Kidney (tissue), 14 donors: ENCODE measurements around the gene SGSM2. TPM values are rescaled to one million over a fixed set of nuclear protein-coding genes. Genes with fewer than 3 reads are reported as not detected.

ENCODE experiments used
- DNase-seq, 5 donors: peaks; one replicate each; pipeline ENCODE4 v3.0.0-alpha.2; 2013 to 2020
- FAIRE-seq: peaks from 2 replicates; lab custom pipeline; 2012; peaks lifted over from hg19 to GRCh38; lab: Jason Lieb, UNC
- H3K27ac ChIP-seq, 2 donors: one replicate each; pipeline ENCODE4 v1.7.0; 2013; ENCODE audit warnings: low read depth in 2 of 2, low read length in 2 of 2, inconsistent platforms in 1 of 2
- H3K27me3 ChIP-seq: one replicate; pipeline ENCODE4 v1.7.1; 2013; ENCODE audit warnings: low read length, inconsistent platforms; ENCODE audit not compliant: control insufficient read depth, insufficient read depth
- H3K36me3 ChIP-seq, 3 donors: one replicate each; pipeline versions ENCODE4 v1.7.0 to v1.7.1; 2013; ENCODE audit warnings: low read length in 3 of 3, control low read depth in 1 of 3, inconsistent platforms in 1 of 3; ENCODE audit not compliant: insufficient read depth in 3 of 3, control insufficient read depth in 2 of 3
- H3K4me1 ChIP-seq, 3 donors: one replicate each; pipeline versions ENCODE4 v1.7.0 to v1.7.1; 2013; ENCODE audit warnings: low read length in 3 of 3, inconsistent platforms in 1 of 3, low read depth in 1 of 3; ENCODE audit not compliant: control insufficient read depth in 2 of 3, insufficient read depth in 2 of 3
- H3K4me3 ChIP-seq, 3 donors: one replicate each; pipeline versions ENCODE4 v1.7.0 to v1.8.1; 2013; ENCODE audit warnings: low read length in 3 of 3, control low read depth in 1 of 3, inconsistent platforms in 1 of 3
- H3K9ac ChIP-seq, 3 donors: one replicate each; pipeline versions ENCODE4 v1.7.0 to v1.7.1; 2013; ENCODE audit warnings: low read length in 3 of 3, control low read depth in 1 of 3, inconsistent platforms in 1 of 3
- H3K9me3 ChIP-seq, 3 donors: one replicate each; pipeline versions ENCODE4 v1.7.0 to v1.7.1; 2013; ENCODE audit warnings: low read length in 3 of 3, control low read depth in 1 of 3, inconsistent platforms in 1 of 3; ENCODE audit not compliant: control insufficient read depth in 2 of 3, insufficient read depth in 1 of 3
- CTCF ChIP-seq: IDR thresholded peaks from 3 replicates; pipeline ENCODE4 v1.5.1; 2012; ENCODE audit warnings: mild to moderate bottlenecking, moderate library complexity, borderline replicate concordance; ENCODE audit not compliant: insufficient read depth; ENCODE audit errors: extremely low read depth
- intact Hi-C: fragments of 100-400 bp; cut with DNase I; formaldehyde crosslinking; loops from one replicate; pipeline ENCODE4 v1.11.1; 2022
- polyA plus RNA-seq: library from polyadenylated mRNA; stranded (reverse); fragments of 350-450 nt; fragmentation: Illumina TruSeq; extraction: RNeasy Lipid Tissue Mini Kit (QIAGEN cat#74804); gene quantifications from one replicate; pipeline ENCODE4 v1.2.3, GENCODE V29; 2014; ENCODE audit warnings: low read depth, low replicate concordance; ENCODE audit not compliant: insufficient read depth
- total RNA-seq: library from RNA; stranded (reverse); fragmentation: NEBNext Ultra II Directional; extraction: Animal tissue kit (Norgen Biotek cat#: 25700); gene quantifications from one replicate; pipeline ENCODE4 v1.2.1, GENCODE V29; 2021
- donor health status: control.
- donor health status: control.
- donor health status: control.
- donor health status: control.
- donor health status: control.
- donor health status: DM: yes; HTN: yes; CAD: no.
- donor health status: Normal renal cell carcinoma (clear cell type).

Gene SGSM2
- total and polyA plus RNA-seq, 2 donors from 2014 or later: 33.7 to 58.0 TPM

- DNase-seq (peak; percentile 92 to 97 (median 96)), FAIRE-seq (no peak)
- Histone ChIP-seq H3K9me3 (no peaks in the 10 kb centered on the region), H3K27ac (peak within 1 kb of the TSS; percentile 91 to 93), H3K4me1 (peaks cover 0 to 9% (median 6%) of the 10 kb centered on the region in 3 donors), H3K36me3 (peaks cover 20 to 27% (median 26%) of the 10 kb centered on the region in 3 donors), H3K9ac (peak within 1 kb of the TSS; percentile 81 to 83 (median 83)), H3K27me3 (no peaks in the 10 kb centered on the region), H3K4me3 (peak within 1 kb of the TSS; percentile 90 to 99 (median 94))
- peak; percentile 27 for TF ChIP-seq CTCF
- intact Hi-C loops: no loop called here
Measured at GRCh38 chr17:2336215-2336851, 968 bp upstream of the SGSM2 start, which contains the start of gene TSR1. TSR1 (minus strand) TSS chr17:2336457; CDS start chr17:2336427, 30 bp downstream.

- H3K4me1 ChIP-seq: peaks cover 0 to 9% (median 6%) of the 10 kb centered on the region in 3 donors
- no peak for TF ChIP-seq CTCF
- FAIRE-seq (no peak), DNase-seq (peak; percentile 65 to 85 (median 82))
- peak overlapping the region; percentile 45 to 71 (median 59) for H3K4me3 ChIP-seq
- peaks cover 17 to 22% (median 19%) of the 10 kb centered on the region in 3 donors for H3K36me3 ChIP-seq
- peak overlapping the region in 2 of 3 donors; percentile 55 to 72 for H3K9ac ChIP-seq
- H3K9me3 ChIP-seq: no peaks in the 10 kb centered on the region
- intact Hi-C loops: no loop called here
- peak overlapping the region; percentile 42 to 74 for H3K27ac ChIP-seq
- H3K27me3 ChIP-seq: no peaks in the 10 kb centered on the region
Measured at GRCh38 chr17:2337544-2338314, 428 bp downstream of the SGSM2 start.

- FAIRE-seq (no peak), DNase-seq (peak in 3 of 5 donors; percentile 13 to 29 (median 16))
- Histone ChIP-seq H3K9me3 (no peaks in the 10 kb centered on the region), H3K27ac (peak overlapping the region; percentile 42 to 74), H3K36me3 (peaks cover 13 to 16% (median 15%) of the 10 kb centered on the region in 3 donors), H3K4me1 (peaks cover 0 to 9% (median 6%) of the 10 kb centered on the region in 3 donors), H3K9ac (peak overlapping the region in 2 of 3 donors; percentile 55 to 72), H3K27me3 (no peaks in the 10 kb centered on the region), H3K4me3 (peak overlapping the region; percentile 45 to 71 (median 59))
- intact Hi-C loops: no loop called here
- no peak for TF ChIP-seq CTCF
Measured at GRCh38 chr17:2338315-2338657, 985 bp downstream of the SGSM2 start.
